GM12874 (cell line): ENCODE data around the gene ARF1.

Experiments used
- CTCF ChIP-seq: IDR thresholded peaks from 2 replicates; pipeline ENCODE4 v1.5.1; 2011; ENCODE audit warnings: low read depth, mild to moderate bottlenecking, control low read depth, low read length, moderate library complexity; ENCODE audit not compliant: insufficient read depth

The ARF1 gene

GRCh38 chr1:228058172-228058948, 24.1 kb upstream of the ARF1 start:
- TF ChIP-seq CTCF: no peak

GRCh38 chr1:228058949-228059633, 23.4 kb upstream of the ARF1 start:
- TF ChIP-seq CTCF: no peak

- no peak for TF ChIP-seq CTCF
These were observed 22.7 kb upstream of the ARF1 start for GRCh38 chr1:228059634-228060457.

- no peak for TF ChIP-seq CTCF
These were observed 21.9 kb upstream of the ARF1 start for GRCh38 chr1:228060458-228061190.

GRCh38 chr1:228061411-228062084, 21.0 kb upstream of the ARF1 start:
- no peak for TF ChIP-seq CTCF

- no peak for TF ChIP-seq CTCF
These were observed 20.3 kb upstream of the ARF1 start for GRCh38 chr1:228062085-228062791.
